GM13977 (cell line): ENCODE results near the gene SEMA4C.
"Not testable (repeated sequence)": the region's sequence is repeated elsewhere in the genome, so short reads cannot be mapped to it uniquely, and the experiment has no call there.

Experiments used
- DNase-seq: peaks from one replicate; pipeline ENCODE4 v3.0.0; 2012; ENCODE audit warnings: low spot score
- in situ Hi-C: fragments of 300-500 bp; cut with MboI; formaldehyde crosslinking; loops from one replicate; pipeline ENCODE4 v1.12.0; 2022; ENCODE audit warnings: low sequenced_read_pairs, low pct_unique_long_range_greater_than_20kb, mixed read lengths, inconsistent platforms; ENCODE audit not compliant: unreplicated experiment
- TF ChIP-seq, protein P1 (sequence below): IDR thresholded peaks from 2 replicates; pipeline ENCODE4 v1.5.1; 2012; ENCODE audit warnings: mild to moderate bottlenecking, control low read depth; ENCODE audit not compliant: insufficient read depth; ENCODE audit errors: extremely low read depth, missing control alignments

Gene SEMA4C

DNA sequence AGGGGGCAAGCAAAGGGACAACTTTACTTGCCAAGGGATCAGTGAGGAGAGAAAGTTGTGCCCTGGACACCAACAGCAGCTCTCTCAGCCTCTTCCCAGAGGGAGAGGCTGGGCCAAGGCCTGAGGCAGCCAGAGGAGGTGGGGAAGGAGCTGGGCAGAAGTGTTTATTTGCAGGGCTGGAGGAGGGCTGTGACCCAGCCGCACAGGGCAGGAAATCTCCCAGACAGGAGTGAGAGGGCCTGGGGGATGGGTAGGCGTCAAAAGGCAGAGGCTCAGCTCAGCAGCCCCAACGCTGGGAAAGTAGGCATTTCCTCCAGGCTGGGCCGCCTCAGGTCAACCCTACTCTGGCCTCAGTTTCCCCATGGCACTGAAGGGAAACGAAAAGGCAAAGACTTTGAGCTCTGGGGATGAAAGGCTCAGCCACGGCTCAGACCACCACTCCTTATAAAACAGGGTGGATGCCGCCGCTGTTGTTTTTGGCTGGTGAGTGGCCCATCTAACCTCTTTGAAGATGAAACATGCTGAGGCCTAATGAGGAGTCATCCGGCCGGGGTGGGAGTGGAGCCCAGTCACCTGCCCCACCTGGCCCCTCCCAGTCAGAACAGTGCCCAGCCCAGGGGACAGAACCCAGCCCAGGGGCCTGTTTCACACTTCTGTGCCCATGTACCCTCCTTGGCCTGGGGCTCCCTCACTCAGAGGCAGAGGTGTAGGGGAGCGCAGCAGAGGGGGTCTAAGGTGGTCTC, 21.9 kb upstream of the SEMA4C start:
- TF ChIP-seq, protein P1, sequence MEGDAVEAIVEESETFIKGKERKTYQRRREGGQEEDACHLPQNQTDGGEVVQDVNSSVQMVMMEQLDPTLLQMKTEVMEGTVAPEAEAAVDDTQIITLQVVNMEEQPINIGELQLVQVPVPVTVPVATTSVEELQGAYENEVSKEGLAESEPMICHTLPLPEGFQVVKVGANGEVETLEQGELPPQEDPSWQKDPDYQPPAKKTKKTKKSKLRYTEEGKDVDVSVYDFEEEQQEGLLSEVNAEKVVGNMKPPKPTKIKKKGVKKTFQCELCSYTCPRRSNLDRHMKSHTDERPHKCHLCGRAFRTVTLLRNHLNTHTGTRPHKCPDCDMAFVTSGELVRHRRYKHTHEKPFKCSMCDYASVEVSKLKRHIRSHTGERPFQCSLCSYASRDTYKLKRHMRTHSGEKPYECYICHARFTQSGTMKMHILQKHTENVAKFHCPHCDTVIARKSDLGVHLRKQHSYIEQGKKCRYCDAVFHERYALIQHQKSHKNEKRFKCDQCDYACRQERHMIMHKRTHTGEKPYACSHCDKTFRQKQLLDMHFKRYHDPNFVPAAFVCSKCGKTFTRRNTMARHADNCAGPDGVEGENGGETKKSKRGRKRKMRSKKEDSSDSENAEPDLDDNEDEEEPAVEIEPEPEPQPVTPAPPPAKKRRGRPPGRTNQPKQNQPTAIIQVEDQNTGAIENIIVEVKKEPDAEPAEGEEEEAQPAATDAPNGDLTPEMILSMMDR: no peak
- DNase-seq: no peak
- in situ Hi-C loops: no loop called here

DNA sequence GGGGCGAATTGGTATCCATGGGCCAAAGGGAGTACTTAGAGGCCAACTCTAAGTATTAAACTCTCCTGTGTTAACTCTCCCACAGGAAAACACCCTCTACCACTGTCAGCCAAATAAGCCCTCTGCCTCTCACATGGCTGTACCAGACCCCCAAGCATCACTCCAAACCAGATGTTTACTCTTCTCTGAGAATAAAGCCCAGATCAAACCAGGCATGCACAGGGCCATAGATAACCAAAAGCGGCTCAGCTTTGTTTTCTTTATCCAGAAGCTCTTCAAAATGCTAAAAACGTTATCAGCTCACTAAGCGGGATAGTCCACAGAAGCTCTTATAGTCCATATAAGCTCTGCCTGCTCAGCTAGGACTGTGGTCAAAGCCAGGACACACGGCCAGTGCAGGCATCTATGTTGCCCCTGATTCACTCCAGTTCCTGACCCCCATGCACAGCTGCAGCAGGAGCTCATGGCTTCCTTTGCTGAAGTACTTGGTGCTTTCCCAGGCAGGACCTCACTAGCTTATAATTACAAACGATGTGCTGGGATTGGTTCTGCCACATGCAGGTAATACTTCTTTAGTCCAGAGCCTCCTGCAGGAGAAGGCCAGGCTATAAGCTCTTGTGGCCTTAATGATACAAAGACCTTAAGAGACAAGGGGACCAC, 21.0 kb upstream of the SEMA4C start:
- TF ChIP-seq, protein P1: no peak
- in situ Hi-C loops: no loop called here
- DNase-seq: no peak

DNA sequence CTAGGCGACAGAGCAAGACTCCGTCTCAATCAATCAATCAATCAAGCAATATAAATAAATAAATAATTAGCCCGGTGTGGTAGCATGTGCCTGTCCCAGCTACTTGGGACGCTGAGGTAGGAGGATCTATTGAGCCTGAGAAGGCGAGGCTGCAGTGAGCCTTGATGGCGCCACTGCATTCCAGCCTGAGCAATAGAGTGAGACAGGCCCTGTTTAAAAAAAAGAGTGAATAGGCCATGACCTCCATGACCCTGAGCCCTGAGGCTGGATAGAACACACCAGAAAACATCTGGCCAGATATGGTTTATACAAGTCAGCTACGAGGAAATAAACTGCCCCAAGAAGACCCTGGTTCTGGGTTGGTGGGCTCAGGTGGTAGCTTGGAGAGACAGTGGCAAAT, 20.4 kb upstream of the SEMA4C start:
- no peak for DNase-seq
- in situ Hi-C loops: no loop called here
- TF ChIP-seq, protein P1: no peak

DNA sequence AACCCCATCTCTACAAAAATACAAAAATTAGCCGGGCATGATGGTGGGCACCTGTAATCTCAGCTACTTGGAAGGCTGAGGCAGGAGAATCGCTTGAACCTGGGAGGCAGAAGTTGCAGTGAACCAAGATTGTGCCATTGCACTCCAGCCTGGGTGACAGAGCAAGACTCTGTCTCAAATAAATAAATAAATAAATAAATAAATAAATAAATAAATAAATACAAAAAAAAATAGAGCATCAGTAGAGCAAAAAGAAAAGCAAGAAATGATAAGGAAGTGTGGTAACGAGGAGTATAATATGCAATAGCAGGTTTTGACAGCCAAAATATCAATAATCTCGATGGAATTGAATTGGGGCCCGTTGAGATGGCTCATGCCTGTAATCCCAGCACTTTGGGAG, 19.6 kb upstream of the SEMA4C start:
- DNase-seq, in situ Hi-C loops: not testable (repeated sequence)

DNA sequence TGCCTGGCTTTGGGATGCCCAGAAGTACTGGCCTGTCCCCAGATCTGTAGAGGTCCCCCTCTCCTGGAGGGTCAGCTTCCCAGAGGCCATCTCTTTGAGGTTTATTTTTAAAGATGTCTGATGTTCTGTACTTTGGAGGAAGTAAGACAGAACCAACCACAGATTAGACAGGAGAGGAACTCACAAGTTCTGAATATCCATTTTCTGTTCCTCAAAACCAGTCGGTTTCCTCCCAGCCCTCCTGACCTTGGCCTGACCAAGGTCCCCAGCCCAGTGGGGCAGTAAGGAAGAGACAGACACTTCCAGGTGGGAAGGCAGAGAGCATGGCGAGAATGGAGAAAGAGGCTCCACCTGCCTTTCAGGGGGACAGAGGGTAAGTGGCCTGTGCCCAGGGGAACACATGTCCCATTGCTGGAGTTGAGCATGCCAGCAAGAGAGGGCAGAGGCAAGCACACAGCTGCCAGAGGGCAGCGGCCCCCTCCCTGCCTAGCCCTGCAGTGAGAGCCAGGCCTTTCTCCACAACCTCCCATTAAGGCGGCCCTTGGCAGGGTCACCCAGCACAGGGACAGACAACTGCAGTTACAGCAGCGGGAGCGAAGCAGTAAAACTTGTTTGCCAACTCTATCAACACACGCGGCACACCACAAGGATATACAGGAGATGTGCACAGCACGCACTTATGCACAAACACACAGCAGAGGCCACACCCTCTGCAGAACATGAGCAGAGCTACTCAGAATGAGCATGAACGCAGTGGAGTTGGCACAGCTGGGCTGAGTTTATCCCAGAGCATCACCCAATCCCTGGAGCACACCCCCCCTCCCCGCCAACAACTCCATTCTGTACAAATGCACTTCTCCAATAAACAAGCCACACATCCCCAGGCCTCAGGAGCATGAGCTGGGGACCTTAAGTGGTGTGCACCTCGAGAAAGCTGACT, 18.5 kb upstream of the SEMA4C start:
- no peak for DNase-seq
- TF ChIP-seq, protein P1: no peak
- in situ Hi-C loops: no loop called here

DNA sequence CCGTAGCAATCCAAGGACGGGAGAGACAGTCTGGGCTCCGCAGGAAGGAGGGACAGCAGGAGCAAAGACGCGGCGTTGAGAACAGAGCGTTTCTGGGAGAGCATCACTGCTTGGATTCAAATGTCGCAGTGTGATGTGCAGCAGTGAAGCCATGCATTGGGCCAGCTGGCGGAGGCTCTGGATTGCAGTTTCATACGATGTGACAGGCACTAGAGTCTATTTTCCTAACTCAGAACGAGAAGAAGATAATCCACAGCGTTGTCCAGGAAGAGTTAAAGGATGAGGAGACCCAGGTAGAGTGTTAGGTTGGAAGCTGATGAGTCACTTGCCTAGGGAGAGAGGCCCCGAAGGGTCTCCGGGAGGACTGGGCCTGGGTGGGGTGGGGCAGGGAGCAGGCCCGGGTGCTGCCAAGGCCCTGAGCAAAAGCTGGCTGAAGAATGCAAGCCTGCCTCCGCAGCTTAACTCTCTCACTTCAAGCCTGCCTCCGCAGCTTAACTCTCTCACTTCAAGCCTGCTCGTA, 17.7 kb upstream of the SEMA4C start:
- no peak for DNase-seq
- in situ Hi-C loops: no loop called here
- TF ChIP-seq, protein P1: no peak
